Measurements from ENCODE around the gene RBPMS2.
A peak's percentile ranks its signal among the peaks of the same experiment; 100 is the strongest.
"Not testable (repeated sequence)": the region's sequence is repeated elsewhere in the genome, so short reads cannot be mapped to it uniquely, and the experiment has no call there.

Gene RBPMS2

DNA sequence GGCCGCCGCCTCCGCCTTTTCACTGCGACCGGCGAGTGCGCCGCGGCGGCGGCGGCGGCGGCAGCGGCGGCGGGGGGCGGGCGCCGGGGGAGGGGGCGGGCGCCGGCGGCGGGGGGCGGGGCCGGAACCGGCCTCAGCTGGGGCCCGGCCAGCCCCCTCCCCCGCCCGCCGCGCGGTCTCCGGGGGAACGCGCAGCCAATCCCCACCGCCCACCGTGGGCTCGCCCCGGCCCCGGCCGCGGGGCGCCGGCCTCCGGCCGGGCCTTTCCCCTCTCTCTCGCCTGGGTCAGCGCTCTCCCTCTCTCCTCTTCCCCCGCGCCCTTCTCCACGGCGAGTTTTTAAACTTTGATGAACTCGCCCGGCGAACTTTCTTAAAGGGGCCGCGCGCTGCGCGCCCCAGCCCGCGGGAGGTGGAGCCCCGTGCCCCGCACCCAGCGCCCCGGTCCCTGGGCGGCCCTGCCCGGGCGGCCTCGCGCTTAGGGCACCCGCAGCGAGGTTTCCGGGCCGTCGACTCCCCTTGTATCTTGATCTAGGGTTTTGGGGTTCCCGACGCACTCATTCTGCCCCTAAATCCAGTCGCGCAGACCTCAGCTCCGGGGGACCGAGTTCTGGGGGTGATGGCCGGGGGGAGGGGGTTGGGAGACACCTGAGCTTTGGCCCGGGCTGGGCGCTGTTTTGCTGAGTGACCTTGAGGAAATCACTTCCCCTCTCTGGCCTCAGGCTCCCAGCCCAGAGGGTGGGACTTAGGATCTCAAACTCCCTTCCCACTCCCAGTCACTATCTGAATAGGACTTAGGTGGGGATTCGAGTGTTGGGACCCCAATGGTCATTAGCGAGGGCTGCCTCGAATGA lies at the start of gene RBPMS2:
TSS of gene RBPMS2 (minus strand) at position 39 of the 851 bp plus-strand sequence. CDS start 270 bp downstream, outside the sequence.
- DNase-seq, result peak; percentile 45

DNA sequence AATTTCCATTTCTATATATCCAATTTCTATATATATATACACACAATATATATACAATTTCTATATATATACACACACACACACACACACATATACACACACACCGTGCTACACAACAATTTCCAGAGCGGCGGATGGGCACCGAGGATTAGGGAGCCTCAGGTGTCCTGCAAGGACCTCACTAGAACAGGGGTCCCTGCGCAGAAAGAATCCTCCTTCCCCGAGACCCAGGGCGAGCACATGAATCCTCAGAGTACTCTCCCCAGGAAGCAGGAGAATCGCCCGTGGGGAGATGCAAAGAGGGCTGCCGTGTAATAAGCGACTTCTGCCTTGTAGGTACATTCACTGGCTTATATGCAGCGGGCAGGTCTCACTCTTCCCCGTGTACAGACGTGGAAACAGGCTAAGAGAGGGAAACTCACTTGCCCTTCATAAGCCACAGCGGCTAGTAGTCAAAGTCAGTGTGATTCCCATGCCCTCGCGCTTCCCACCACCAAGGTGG lies 49.6 kb upstream of the RBPMS2 start:
- no peak for DNase-seq

DNA sequence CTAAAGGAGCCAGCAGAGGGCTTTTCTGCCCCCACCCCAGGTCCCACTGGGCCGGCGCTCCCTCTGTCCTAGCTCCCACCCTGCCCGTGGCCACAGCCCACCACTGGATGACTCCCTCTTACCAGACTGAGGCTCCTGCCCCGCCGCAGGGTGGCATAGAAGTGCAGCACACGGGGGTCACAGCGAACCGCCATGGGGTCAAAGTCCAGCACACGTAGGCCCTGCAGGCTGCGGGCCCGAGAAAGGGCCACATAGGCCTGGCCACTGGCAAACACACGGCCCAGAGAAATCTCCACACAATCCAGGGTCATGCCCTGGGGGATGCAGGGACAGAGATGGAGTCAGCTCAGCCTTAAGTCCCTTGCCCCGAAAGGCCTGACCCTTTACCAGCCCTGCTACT lies 41.1 kb upstream of the RBPMS2 start:
- no peak for DNase-seq

DNA sequence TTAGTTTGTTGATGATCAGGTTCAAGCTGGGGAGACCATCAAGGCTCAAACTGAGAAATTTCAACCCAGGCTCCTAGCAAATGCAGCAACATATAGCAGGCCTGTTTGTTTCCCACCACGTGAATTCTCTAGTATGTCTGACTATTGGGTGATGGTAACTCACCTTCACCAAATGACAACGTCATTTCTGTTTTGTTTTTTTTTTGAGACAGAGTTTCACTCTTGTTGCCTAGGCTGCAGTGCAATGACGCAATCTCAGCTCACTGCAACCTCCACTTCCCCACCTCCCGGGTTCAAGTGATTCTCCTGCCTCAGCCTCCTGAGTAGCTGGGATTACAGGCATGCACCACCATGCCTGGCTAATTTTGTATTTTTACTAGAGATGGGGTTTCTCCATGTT lies 39.6 kb upstream of the RBPMS2 start:
- not testable (repeated sequence) for DNase-seq

DNA sequence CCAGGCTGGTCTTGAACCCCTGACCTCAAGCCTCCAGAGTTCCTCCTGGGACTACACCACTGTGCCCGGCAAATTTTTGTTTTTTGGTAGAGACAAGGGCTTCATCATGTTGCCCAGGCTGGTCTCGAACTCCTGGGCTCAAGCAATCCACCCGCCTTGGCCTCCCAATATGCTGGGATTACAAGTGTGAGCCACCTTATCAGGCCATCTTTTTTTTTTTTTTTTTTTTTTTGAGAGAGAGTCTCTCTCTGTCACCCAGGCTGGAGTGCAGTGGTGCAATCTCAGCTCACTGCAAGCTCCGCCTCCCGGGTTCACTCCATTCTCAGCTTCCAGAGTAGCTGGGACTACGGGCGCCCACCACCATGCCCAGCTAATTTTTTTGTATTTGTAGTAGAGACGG lies 38.9 kb upstream of the RBPMS2 start:
- not testable (repeated sequence) for DNase-seq

DNA sequence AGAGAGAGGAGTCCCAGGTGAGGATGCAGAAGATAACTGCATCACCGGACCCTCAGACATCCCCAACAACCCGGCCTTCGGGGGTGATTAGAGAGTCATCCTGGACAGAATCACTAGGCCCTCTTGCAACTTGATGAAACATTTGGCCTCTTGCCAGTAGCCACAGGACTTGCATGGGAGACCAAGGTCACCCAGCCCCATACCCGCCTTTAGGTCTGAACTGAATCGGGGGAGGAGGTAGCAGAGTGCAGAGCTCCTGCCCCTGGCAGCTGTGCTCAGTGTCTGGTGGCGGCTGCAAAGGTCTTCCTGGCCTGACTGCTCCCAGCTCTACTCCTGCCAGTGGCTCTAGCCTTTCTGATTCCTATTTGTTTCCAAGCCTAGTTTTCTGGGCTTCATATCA lies 37.7 kb upstream of the RBPMS2 start:
- DNase-seq, result no peak

DNA sequence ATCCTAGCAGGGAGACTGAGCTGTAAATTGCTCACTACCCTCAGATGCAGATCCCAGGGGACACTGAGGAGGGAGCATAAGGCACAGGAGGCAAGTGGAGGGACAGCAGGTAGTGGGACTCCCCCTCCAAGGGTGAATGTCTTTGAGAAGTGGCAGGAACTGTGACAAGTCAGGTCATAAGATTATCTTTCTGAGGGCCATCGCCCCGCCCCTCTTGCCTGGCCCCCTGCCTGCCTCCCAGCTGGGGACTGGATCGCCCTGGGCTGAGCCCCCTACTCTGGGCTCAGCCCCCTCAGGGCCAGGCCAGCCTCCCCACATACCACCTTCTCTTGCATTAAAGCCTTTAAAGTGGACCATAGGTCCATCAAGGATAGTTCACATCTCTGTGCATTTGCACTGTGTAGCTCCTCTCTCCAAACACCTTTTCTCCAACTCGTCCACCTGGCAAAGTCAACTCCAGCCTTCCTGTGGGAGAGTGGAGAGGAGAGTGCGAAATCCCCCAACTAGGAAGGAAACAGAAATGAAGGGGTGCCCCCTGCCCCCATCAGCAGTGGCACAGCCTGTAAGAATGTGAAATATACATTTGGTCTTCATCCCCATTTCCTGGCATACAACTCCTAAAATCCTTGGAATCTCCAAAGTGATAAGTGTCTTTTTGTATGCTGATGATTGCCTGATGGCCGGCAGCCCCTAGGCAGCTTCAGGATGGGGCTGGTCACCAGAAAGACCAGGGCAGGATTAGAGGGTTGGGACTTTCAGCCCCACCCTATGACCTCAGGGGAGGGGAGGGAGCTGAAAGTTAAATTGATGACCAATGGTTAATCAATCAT lies 35.3 kb upstream of the RBPMS2 start:
- DNase-seq, result no peak

DNA sequence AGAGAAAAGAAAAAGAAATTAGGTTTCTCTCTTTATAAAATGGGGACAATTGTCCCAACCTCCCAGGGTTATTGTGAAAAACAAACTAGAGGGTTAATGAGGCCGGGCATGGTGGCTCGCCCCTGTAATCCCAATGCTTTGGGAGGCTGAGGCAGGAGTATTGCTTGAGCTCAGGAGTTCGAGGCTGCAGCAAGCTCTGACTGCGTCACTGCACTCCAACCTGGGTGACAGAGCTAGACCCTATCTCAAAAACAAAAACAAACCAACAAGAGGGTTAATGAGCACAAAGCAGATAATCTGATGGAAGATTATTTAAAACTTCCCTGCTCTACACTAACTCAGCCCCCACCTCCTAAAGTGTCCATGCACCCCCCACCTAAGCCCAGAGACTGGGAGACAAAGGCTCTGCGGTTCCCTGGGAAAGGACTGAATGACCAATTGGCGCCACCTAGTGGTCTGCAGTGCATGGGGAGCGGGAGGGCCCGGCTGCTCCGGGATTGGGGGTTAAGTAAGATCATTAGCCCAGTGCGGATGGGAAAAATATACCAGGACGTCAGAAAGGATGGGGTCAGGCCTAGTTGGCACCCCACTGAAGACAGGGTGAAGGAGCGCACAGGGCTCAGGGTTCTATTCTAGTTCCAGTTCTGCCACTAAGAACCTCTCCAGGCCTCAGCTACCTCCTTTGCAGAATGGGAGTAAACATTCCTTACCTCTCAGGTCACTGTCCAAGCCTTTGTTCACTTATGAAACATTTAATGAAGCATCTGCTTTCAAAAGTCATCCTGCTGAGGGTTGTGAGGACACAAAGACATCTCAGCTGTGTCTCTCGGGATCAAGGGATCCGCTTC lies 34.5 kb upstream of the RBPMS2 start:
- peak; percentile 93 for DNase-seq

DNA sequence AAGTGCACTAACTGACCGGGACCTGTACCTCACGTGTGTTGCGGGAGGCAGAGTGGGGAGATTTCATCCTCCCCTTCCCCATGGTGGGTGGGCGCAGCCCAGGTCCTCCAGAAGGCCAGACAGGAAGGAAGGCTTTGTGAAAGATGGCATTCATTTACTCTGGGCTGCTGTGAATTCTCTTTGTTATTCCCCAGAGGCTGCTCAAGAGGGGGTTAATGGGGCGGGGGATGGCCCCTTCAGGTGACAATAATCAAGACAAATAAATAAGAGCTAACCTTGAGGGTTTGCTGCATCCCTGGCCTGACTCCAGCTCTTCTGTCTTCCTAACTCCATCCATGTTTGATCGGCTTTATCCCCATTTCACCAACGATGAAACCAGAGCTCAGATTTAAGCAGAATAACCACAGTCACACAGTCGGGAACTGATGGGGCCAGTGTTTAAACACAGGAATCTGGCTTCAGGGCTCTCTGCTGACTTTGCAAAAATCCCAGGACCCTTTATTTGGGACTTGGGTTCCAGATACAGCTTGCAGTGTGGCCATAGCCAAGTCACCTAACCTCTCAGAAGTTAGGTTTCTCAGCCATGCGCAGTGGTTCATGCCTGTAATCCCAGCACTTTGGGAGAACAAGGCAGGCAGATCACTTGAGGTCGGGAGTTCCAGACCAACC lies 33.5 kb upstream of the RBPMS2 start:
- no peak for DNase-seq

DNA sequence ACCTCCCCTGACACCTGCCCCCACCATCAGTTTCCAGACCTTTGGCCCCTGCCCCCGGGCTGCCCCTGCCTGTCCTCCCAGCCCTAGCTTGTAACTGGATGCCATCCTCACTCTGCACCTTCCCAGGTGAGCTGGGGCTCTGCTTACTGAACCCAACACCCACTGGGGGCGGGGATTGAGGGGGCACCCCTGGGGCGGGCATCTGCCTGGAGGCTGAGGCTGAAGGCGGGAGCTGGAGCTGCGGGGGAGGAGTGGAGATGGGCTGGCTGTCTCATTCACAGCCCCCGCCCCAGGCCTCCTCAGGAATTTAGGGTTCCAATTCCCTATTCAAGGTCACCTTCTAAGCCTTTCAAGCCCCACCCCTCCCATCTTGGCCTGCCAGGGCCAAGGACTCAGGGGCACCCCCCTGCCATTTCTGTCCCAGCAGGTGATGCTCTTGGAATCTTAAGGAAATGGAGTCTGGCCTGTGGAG lies 32.4 kb upstream of the RBPMS2 start:
- DNase-seq, result no peak

DNA sequence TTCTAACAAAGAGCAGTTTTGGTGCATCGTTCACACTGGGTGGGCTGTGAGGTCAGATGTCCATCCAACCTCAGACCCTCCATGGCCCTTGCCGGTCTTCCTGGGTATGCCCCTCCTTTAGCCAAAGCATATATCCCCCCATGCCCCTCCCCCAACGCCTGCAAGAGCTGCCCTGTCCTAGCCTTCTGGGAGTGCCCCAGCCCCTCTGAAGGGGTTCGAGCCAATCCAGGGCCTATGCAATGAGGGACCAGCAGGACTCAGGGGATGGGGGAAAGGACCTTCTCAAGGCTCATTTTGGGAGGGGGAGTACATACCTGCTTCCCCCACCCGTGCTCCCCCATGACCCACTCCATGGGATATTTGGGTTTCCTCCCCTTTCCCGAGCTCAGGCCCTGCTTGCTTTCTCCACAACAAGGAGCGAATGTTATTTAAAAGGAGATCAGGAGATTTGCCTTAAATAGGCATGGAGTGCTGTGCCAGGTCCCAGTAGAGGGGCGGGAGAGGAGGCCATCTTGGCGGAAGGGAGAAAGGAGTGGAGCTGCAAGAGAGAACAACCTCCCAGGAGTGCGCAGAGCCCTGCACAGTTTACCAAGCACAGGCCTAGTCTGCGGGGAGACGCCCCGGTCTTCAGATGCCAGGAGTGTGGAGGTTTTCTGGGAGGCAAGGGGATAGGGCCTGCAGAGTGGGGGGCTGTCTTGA lies 31.8 kb upstream of the RBPMS2 start:
- no peak for DNase-seq

DNA sequence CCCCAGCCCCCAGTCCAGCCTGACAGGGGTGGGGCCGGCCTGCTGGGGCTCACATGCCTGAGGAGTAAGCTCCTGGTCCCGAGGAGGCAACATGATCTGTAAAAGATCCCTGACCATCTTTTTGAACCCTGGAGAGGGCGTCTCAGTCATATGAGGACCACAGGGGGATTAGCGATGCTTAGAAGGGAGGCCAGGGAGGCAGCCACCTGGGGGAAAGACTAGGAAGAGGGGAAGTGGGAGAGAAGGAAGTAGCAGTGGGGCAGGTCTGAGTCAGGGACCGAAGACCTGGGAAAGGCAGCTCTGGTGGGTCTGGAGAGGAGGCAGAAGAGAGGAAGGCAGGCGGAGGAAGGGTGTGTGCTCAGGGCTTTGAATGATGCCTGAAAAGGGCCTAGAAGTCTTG lies 31.1 kb upstream of the RBPMS2 start:
- DNase-seq, result no peak

DNA sequence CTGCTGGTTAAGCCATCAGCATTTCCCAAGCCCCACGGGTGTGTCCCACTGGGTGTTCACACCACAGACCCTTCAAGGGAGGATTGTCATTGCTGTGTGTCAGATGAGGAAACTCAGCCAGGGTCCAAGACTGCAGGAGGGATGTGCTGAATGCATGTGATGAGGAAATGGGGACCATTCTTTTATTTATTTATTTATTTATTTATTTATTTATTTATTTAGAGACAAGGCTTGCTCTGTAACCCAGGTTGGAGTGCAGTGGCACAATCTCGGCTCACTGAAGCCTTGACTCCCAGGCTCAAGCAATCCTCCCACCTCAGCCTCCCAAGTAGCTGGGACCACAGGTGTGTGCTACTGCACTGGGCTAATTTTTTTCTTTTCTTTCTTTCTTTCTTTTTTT lies 29.2 kb upstream of the RBPMS2 start:
- DNase-seq, result no peak

DNA sequence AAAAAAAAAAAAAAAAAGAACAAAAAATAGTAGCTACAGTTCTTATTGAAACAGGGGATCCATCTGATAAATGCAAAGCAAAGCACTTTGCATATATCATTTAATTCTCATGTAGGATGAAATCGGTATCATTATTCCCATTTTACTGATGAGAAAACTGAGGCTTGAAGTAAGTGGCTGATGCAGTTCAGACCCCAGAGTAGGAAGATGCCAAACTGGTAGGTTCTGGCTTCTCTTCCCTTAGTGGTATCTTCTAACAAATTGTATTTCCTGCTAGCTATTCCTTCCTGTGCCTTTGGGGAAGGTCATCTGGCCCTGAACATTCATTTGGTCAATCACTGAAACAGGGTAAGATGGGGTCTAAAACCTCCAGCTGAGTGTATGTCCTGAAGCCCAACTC lies 28.1 kb upstream of the RBPMS2 start:
- DNase-seq, result no peak

DNA sequence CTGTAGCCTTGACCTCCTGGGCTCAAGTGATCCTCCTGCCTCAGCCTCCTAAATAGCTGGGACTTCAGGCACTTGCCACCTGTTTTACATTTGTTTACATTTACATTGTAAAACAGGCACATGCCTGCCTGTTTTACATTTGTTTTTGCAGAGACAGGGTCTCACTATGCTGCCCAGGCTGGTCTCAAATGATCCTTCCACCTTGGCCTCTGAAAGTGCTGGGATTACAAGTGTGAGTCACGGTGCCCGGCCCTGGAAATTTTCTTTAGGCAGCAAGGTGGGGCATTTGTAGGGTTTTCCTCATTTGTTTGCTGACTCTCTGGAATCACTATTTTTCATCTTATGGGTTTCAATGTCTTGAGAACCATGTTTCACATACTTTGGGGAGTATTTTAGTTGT lies 25.1 kb upstream of the RBPMS2 start:
- no peak for DNase-seq

DNA sequence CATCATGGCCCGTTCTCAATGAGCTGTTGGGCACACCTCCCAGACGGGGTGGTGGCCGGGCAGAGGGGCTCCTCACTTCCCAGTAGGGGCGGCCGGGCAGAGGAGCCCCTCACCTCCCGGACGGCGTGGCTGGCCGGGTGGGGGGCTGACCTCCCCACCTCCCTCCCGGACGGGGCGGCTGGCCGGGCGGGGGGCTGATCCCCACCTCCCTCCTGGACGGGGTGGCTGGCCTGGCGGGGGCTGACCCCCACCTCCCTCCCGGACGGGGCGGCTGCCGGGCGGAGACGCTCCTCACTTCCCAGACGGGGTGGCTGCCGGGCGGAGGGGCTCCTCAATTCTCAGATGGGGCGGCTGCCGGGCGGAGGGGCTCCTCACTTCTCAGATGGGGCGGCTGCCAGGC lies 23.5 kb upstream of the RBPMS2 start:
- not testable (repeated sequence) for DNase-seq

DNA sequence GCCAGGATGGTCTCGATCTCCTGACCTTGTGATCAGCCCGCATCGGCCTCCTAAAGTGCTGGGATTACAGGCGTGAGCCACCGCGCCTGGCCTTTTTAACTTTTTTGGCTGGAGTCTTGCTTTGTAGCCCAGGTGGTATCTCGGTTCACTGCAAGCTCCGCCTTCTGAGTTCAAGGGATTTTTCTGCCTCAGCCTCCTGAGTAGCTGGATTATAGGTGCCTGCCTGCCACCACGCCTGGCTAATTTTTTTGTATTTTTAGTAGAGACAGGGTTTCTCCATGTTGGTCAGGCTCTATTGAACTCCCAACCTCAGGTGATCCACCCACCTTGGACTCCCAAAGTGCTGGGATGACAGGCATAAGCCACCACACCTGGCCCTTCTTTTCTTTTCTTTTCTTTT lies 20.5 kb upstream of the RBPMS2 start:
- not testable (repeated sequence) for DNase-seq

DNA sequence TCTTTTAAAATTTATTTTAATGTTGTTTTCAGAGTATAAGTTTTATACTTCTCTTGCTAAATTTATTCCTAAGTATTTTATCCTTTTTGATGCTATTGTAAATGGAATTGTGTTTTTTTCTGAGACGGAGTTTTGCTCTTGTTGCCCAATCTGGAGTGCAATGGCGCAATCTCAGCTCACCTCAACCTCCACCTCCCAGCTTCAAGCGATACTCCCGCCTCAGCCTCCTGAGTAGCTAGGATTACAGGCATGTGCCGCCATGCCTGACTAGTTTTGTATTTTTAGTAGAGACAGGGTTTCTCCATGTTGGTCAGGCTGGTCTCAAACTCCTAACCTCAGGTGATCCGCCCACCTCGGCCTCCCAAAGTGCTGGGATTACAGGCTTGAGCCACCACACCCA lies 19.9 kb upstream of the RBPMS2 start:
- DNase-seq, result not testable (repeated sequence)

DNA sequence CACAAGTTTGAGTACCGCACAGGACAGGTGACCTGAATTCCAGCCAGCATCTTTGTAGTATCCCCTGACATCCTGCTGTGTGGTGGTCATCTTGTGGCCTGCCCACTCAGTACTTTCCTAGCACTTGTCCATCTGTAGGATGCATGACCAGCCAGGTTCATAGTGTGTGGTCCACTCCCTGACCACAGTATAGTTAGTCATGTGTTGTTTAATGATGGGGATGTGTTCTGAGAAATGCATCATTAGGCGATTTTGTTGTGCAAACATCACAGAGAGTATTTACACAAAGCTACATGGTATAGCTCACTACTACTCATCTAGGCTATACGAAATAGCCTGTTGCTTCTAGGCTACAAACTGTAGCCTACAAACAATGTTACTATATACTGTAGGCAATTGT lies 16.9 kb upstream of the RBPMS2 start:
- no peak for DNase-seq

DNA sequence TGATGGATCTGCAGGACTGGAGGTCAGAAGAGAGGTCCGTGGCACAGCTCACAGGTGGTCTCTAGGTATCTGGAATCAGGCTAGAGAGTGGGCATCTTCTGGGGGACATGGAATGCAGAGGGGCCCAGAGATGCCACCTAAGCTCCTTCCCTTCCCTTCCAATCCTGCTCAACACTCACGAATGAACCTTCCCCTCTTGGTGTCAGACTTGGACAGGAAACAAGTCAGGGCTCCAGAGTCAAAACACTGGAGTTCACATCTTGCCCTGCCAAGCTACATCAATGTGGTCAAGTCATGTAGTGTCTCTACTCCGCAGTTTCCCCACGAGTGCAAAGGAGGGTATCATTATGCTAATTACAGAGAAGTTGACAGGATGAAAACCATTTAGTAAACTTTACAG lies 16.0 kb upstream of the RBPMS2 start:
- DNase-seq, result no peak

DNA sequence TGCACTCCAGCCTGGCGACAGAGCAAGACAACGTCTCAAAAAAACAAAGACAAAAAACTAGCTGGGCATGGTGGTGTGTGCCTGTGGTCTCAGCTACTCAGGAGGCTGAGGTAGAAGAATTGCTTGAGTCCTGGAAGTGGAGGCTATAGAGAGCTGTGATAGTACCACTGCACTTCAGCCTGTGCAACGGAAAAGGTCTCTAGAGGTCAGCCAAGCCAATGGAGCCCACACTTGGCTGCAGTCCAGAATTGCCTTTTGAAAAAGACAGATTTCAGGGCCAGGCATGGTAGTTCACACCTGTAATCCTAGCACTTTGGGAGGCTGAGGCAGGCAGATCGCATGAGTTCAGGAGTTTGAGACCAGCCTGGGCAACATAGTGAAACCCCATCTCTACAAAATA lies 8.4 kb upstream of the RBPMS2 start:
- no peak for DNase-seq

DNA sequence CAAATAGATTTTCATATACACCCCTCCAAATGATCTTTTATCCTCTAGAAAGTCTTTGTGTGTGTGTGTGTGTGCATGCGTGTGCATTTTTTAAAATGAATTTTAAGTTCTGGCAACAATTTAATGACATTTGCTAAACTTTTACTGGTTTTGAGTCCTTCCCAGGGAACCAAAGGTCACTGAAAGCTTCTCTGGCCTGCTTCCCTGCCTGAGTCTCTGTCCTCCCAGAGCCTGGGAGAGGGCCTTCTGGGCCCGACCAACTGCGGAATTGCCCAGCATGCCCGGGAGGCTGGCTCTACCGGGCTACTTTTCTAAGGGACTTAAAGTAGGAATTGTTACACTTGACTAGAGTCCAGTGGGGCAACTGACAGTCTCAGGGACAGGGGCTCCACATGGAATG lies 7.4 kb upstream of the RBPMS2 start:
- no peak for DNase-seq
